Testis (tissue), 2 donors: ENCODE data around the gene ZHX3.

Source experiments
- POLR2A ChIP-seq: fragments of 450-650 bp; IDR thresholded peaks from one replicate; pipeline ENCODE4 v1.6.1; 2017; ENCODE audit warnings: antibody characterized with exemption, mild to moderate bottlenecking, moderate library complexity
- TF ChIP-seq, protein P1 (sequence below), 3 experiments: fragments of 450-650 bp in 2 of 3; fragments of 200-600 bp in 1 of 3; sonication (generic) in 1 of 3; IDR thresholded peaks; one replicate each; pipeline ENCODE4 v1.5.1; 2016 to 2019; ENCODE audit warnings: antibody characterized with exemption in 3 of 3, mild to moderate bottlenecking in 2 of 3, moderate library complexity in 1 of 3

DNA sequence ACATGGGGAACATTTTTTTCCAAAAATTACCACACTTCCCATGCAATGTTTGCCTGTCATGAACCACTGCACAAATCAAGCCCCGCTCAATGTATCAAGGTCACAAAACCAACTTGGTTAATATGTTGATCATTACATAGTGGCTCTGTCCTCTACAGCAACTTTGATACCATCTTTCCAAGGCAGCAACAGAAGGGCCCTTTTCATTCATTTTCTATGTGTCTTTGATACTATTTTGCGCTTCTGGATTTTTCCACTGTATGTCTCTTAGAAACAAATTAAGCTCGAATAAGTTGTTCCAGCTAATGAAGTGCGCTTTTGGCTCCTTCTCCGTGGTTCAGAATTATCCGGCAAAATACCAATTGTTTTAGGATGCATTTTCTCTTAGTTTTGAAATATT, 1.5 kb downstream of the ZHX3 start:
- TF ChIP-seq, protein P1, sequence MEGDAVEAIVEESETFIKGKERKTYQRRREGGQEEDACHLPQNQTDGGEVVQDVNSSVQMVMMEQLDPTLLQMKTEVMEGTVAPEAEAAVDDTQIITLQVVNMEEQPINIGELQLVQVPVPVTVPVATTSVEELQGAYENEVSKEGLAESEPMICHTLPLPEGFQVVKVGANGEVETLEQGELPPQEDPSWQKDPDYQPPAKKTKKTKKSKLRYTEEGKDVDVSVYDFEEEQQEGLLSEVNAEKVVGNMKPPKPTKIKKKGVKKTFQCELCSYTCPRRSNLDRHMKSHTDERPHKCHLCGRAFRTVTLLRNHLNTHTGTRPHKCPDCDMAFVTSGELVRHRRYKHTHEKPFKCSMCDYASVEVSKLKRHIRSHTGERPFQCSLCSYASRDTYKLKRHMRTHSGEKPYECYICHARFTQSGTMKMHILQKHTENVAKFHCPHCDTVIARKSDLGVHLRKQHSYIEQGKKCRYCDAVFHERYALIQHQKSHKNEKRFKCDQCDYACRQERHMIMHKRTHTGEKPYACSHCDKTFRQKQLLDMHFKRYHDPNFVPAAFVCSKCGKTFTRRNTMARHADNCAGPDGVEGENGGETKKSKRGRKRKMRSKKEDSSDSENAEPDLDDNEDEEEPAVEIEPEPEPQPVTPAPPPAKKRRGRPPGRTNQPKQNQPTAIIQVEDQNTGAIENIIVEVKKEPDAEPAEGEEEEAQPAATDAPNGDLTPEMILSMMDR (IDR thresholded peaks at IDR 0.05): no peak
- no peak for TF ChIP-seq POLR2A
